Measurements from ENCODE around the gene CBX5.

- TF ChIP-seq POLR2A (IDR thresholded peaks at IDR 0.05; ENCODE audit: low read depth, low read length), result no peak
- TF ChIP-seq ATF7 (IDR thresholded peaks at IDR 0.05; ENCODE audit: low read depth), result no peak
- TF ChIP-seq CTCF (IDR thresholded peaks at IDR 0.05 in 2 of 3, conservative IDR thresholded peaks at IDR 0.05 in 1 of 3; ENCODE audit: control insufficient read depth in 2 of 3, extremely low read depth in 1 of 3, insufficient read depth in 1 of 3, low read depth in 3 of 3, low read length in 3 of 3), result no peak
- no peak for TF ChIP-seq CEBPB (IDR thresholded peaks at IDR 0.05; ENCODE audit: borderline replicate concordance in 1 of 2, low read depth in 2 of 2, low read length in 2 of 2)
- TF ChIP-seq REST (IDR thresholded peaks at IDR 0.05; ENCODE audit: low read depth, low read length), result no peak
- TF ChIP-seq HCFC1 (IDR thresholded peaks at IDR 0.05; ENCODE audit: low read length), result no peak
- no peak for TF ChIP-seq IKZF1 (conservative IDR thresholded peaks at IDR 0.05)
- no peak for TF ChIP-seq EZH2 (IDR thresholded peaks at IDR 0.05; ENCODE audit: borderline replicate concordance, control insufficient read depth, low read depth, low read length)
- no peak for TF ChIP-seq BCL3 (IDR thresholded peaks at IDR 0.05; ENCODE audit: borderline replicate concordance, insufficient read depth, low read depth, low read length, poor library complexity, severe bottlenecking)
- no peak for TF ChIP-seq DPF2 (IDR thresholded peaks at IDR 0.05)
- no peak for TF ChIP-seq SP1 (IDR thresholded peaks at IDR 0.05; ENCODE audit: low read depth, low read length)
- no peak for TF ChIP-seq CHD2 (IDR thresholded peaks at IDR 0.05; ENCODE audit: borderline replicate concordance, low read depth, low read length)
- TF ChIP-seq RAD21 (IDR thresholded peaks at IDR 0.05; ENCODE audit: insufficient read depth, low read depth, low read length), result no peak
- TF ChIP-seq E2F8 (IDR thresholded peaks at IDR 0.05; ENCODE audit: low read depth, partially characterized antibody), result no peak
Observed at GRCh38 chr12:54208591-54208990, 71.3 kb downstream of the CBX5 start.

Measured in GM12878 (cell line).